IMR-90 (cell line): ENCODE data around the gene VPS13A. TPM values are rescaled to one million over a fixed set of nuclear protein-coding genes. Genes with fewer than 3 reads are reported as not detected.
A peak's percentile ranks its signal among the peaks of the same experiment; 100 is the strongest.

ENCODE experiments used
- ATAC-seq: fragments of 200-7000 bp; cut with Tn5 transposase; 2 replicates; pipeline ENCODE4 v1.9.1; 2020; ENCODE audit warnings: low read depth, mild to moderate bottlenecking, moderate library complexity
- BruUV-seq: library from RNA; stranded (reverse); fragments of 400-500 nt; replicated peaks from 2 replicates; lab custom pipeline; 2021; lab: Mats Ljungman, UMichigan
- CTCF ChIA-PET: fragments of 300-600 bp; formaldehyde crosslinking; extraction: SDS; loops from one replicate; lab custom pipeline; 2021; ENCODE audit warnings: antibody characterized with exemption; lab: Yijun Ruan, JAX
- POLR2A ChIA-PET: fragments of 300-600 bp; sonication (Branson Sonifier 250); formaldehyde crosslinking; loops from one replicate; lab custom pipeline; 2022; ENCODE audit warnings: antibody characterized with exemption; ENCODE audit not compliant: unreplicated experiment; lab: Charles Lee
- DNase-seq: peaks from one replicate; pipeline ENCODE4 v3.0.0; 2013
- H2AFZ ChIP-seq: replicated peaks from 2 replicates; pipeline ENCODE3; 2013; ENCODE audit warnings: low read length, mild to moderate bottlenecking; ENCODE audit not compliant: poor library complexity
- H2AK5ac ChIP-seq: 2 replicates; pipeline ENCODE4 v1.6.1; 2013; ENCODE audit warnings: low read depth, low read length, inconsistent platforms
- H2AK9ac ChIP-seq: replicated peaks from 2 replicates; pipeline ENCODE3; 2013; ENCODE audit warnings: mild to moderate bottlenecking, low read depth, low read length, moderate library complexity; ENCODE audit not compliant: poor library complexity
- H2BK120ac ChIP-seq: 2 replicates; pipeline ENCODE4 v1.6.1; 2013; ENCODE audit warnings: low read depth, low read length, inconsistent platforms
- H2BK15ac ChIP-seq: 3 replicates; pipeline ENCODE4 v1.6.1; 2013; ENCODE audit warnings: low read depth, low read length, inconsistent platforms
- H2BK20ac ChIP-seq: 2 replicates; pipeline ENCODE4 v1.6.1; 2013; ENCODE audit warnings: low read depth, mild to moderate bottlenecking, inconsistent platforms, low read length, moderate library complexity
- H2BK5ac ChIP-seq: 2 replicates; pipeline ENCODE4 v1.6.1; 2013; ENCODE audit warnings: mild to moderate bottlenecking, low read depth, low read length, inconsistent platforms; ENCODE audit not compliant: poor library complexity, severe bottlenecking
- H3K14ac ChIP-seq: replicated peaks from 2 replicates; pipeline ENCODE4 v1.6.1; 2013; ENCODE audit warnings: low read depth, low read length, inconsistent platforms
- H3K18ac ChIP-seq: 2 replicates; pipeline ENCODE4 v1.6.1; 2013; ENCODE audit warnings: low read depth, low read length, control low read depth
- H3K23ac ChIP-seq: 2 replicates; pipeline ENCODE4 v1.6.1; 2013; ENCODE audit warnings: low read depth, low read length, inconsistent platforms
- H3K27ac ChIP-seq: 2 replicates; pipeline ENCODE4 v1.5.1; 2013; ENCODE audit warnings: mild to moderate bottlenecking, control low read depth, low read length; ENCODE audit not compliant: insufficient read depth
- H3K27me3 ChIP-seq: 2 replicates; pipeline ENCODE4 v1.6.1; 2013; ENCODE audit warnings: low read length; ENCODE audit not compliant: control insufficient read depth, insufficient read depth
- H3K36me3 ChIP-seq: 2 replicates; pipeline ENCODE4 v1.6.1; 2013; ENCODE audit warnings: low read length, mixed read lengths; ENCODE audit not compliant: control insufficient read depth, insufficient read depth
- H3K4ac ChIP-seq: 2 replicates; pipeline ENCODE4 v1.6.1; 2013; ENCODE audit warnings: low read depth, low read length, inconsistent platforms
- H3K4me1 ChIP-seq: 2 replicates; pipeline ENCODE4 v1.6.1; 2013; ENCODE audit warnings: low read length, mixed read lengths; ENCODE audit not compliant: control insufficient read depth, insufficient read depth
- H3K4me2 ChIP-seq: 2 replicates; pipeline ENCODE4 v1.6.1; 2013; ENCODE audit warnings: low read depth, mild to moderate bottlenecking, control low read depth, low read length, moderate library complexity
- H3K4me3 ChIP-seq: 2 replicates; pipeline ENCODE4 v1.5.1; 2013; ENCODE audit warnings: low read depth, mild to moderate bottlenecking, control low read depth, low read length, moderate library complexity; ENCODE audit not compliant: insufficient read depth
- H3K56ac ChIP-seq: 2 replicates; pipeline ENCODE4 v1.6.1; 2013; ENCODE audit warnings: low read length, inconsistent platforms; ENCODE audit not compliant: insufficient read depth; ENCODE audit errors: extremely low read depth
- H3K79me1 ChIP-seq, 2 experiments: 2 replicates each; pipeline ENCODE4 v1.6.1; 2013; ENCODE audit warnings: low read length in 2 of 2, inconsistent platforms in 1 of 2, low read depth in 1 of 2
- H3K9ac ChIP-seq: 2 replicates; pipeline ENCODE4 v1.6.1; 2013; ENCODE audit warnings: low read depth, low read length, control low read depth
- H3K9me1 ChIP-seq: 2 replicates; pipeline ENCODE4 v1.6.1; 2013; ENCODE audit warnings: low read length, inconsistent platforms; ENCODE audit not compliant: insufficient read depth
- H3K9me3 ChIP-seq: 2 replicates; pipeline ENCODE4 v1.6.1; 2013; ENCODE audit warnings: low read length; ENCODE audit not compliant: control insufficient read depth, insufficient read depth
- H4K20me1 ChIP-seq: 2 replicates; pipeline ENCODE4 v1.6.1; 2013; ENCODE audit warnings: low read length, inconsistent platforms; ENCODE audit not compliant: insufficient read depth
- H4K5ac ChIP-seq: 2 replicates; pipeline ENCODE4 v1.6.1; 2013; ENCODE audit warnings: mild to moderate bottlenecking, low read depth, low read length, control low read depth
- H4K8ac ChIP-seq, 2 experiments: 2 replicates each; pipeline ENCODE4 v1.6.1; 2013; ENCODE audit warnings: low read depth in 2 of 2, low read length in 2 of 2, control low read depth in 1 of 2, inconsistent platforms in 1 of 2
- H4K91ac ChIP-seq: 2 replicates; pipeline ENCODE4 v1.6.1; 2013; ENCODE audit warnings: low read depth, low read length, inconsistent platforms; ENCODE audit not compliant: insufficient read depth
- BHLHE40 ChIP-seq: fragments of 150-350 bp; IDR thresholded peaks from 2 replicates; pipeline ENCODE4 v1.6.1; 2016; ENCODE audit warnings: mild to moderate bottlenecking, low read depth, low read length
- CHD1 ChIP-seq: IDR thresholded peaks from 2 replicates; pipeline ENCODE4 v1.6.1; 2012; ENCODE audit warnings: low read depth, low read length, improper control_type of control experiment
- CTCF ChIP-seq: conservative IDR thresholded peaks from 2 replicates; pipeline ENCODE4 v1.5.1; 2012; ENCODE audit warnings: mild to moderate bottlenecking, low read depth, low read length, improper control_type of control experiment
- FOS ChIP-seq: fragments of 150-350 bp; IDR thresholded peaks from 2 replicates; pipeline ENCODE4 v1.6.1; 2016; ENCODE audit warnings: low read depth, low read length
- POLR2A ChIP-seq: IDR thresholded peaks from 2 replicates; pipeline ENCODE4 v1.6.1; 2012; ENCODE audit warnings: mild to moderate bottlenecking, low read depth, low read length
- RAD21 ChIP-seq: IDR thresholded peaks from 2 replicates; pipeline ENCODE4 v1.6.1; 2012; ENCODE audit warnings: low read length, improper control_type of control experiment
- RCOR1 ChIP-seq: IDR thresholded peaks from 2 replicates; pipeline ENCODE4 v1.6.1; 2012; ENCODE audit warnings: mild to moderate bottlenecking, low read length, improper control_type of control experiment; ENCODE audit not compliant: insufficient replicate concordance
- RFX5 ChIP-seq: IDR thresholded peaks from 2 replicates; pipeline ENCODE4 v1.8.0; 2012; ENCODE audit warnings: low read depth, mild to moderate bottlenecking, low read length, moderate library complexity
- USF2 ChIP-seq: fragments of 150-350 bp; IDR thresholded peaks from 2 replicates; pipeline ENCODE4 v1.6.1; 2017; ENCODE audit warnings: mild to moderate bottlenecking, antibody characterized with exemption, low read length, low read depth
- WGBS, 2 experiments: methylation state at CpG; one replicate each; pipeline versions ENCODE4 v1.1.5 to v1.1.7; 2013; ENCODE audit warnings: missing lambda C conversion rate in 2 of 2; ENCODE audit not compliant: insufficient read length in 1 of 2; ENCODE audit errors: extremely low coverage in 2 of 2; 5-methylcytosine and 5-hydroxymethylcytosine counted together
- dilution Hi-C: fragments of 300-500 bp; cut with HindIII; formaldehyde crosslinking; loops from one replicate; pipeline ENCODE4 v1.14.3; 2018; ENCODE audit warnings: low sequenced_read_pairs; ENCODE audit not compliant: unreplicated experiment
- in situ Hi-C: fragments of 300-500 bp; cut with MboI; formaldehyde crosslinking; loops from 3 replicates; pipeline ENCODE4 v1.14.3; 2019; ENCODE audit warnings: low sequenced_read_pairs, inconsistent platforms, mixed read lengths
- intact Hi-C: fragments of 100-400 bp; cut with micrococcal nuclease; formaldehyde crosslinking; loops from 2 replicates; pipeline ENCODE4 v1.10.0; 2022
- polyA plus RNA-seq, 3 experiments: library from polyadenylated mRNA; depleted of rRNA; stranded (reverse); fragments of >200 nt; gene quantifications; 2 replicates each; pipeline ENCODE4 v1.2.3, GENCODE V29; 2012; ENCODE audit warnings: low replicate concordance in 1 of 3
- total RNA-seq: library from RNA; depleted of rRNA; stranded (reverse); fragments of >200 nt; gene quantifications from 2 replicates; pipeline ENCODE4 v1.2.3, GENCODE V29; 2012
- TF ChIP-seq, protein P1 (sequence below): fragments of 150-350 bp; IDR thresholded peaks from 2 replicates; pipeline ENCODE4 v1.6.1; 2016; ENCODE audit warnings: low read depth, mild to moderate bottlenecking, low read length, moderate library complexity, borderline replicate concordance

The VPS13A gene
- total and polyA plus RNA-seq, 2 of the 4 experiments (the other 2 are of a cell fraction) = 10.4 to 26.5 TPM

GRCh38 chr9:77421506-77422265 is 244.4 kb downstream of the VPS13A start:
- DNase-seq = peak; percentile 32
- no peak overlapping the region for H3K27ac ChIP-seq
- ChIA-PET POLR2A (no interaction called here), CTCF (interaction anchor here (1.6 kb wide), 1 partner anchor 12 kb away, joined by 5 read pairs; no protein-coding TSS in a partner anchor)
- no peak overlapping the region for H3K4me2 ChIP-seq
- TF ChIP-seq RCOR1 (no peak), CHD1 (no peak), USF2 (no peak), POLR2A (no peak), RFX5 (no peak), RAD21 (no peak), CTCF (no peak), BHLHE40 (no peak), FOS (no peak)
- TF ChIP-seq, protein P1, sequence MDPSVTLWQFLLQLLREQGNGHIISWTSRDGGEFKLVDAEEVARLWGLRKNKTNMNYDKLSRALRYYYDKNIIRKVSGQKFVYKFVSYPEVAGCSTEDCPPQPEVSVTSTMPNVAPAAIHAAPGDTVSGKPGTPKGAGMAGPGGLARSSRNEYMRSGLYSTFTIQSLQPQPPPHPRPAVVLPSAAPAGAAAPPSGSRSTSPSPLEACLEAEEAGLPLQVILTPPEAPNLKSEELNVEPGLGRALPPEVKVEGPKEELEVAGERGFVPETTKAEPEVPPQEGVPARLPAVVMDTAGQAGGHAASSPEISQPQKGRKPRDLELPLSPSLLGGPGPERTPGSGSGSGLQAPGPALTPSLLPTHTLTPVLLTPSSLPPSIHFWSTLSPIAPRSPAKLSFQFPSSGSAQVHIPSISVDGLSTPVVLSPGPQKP = no peak
- no peak for ATAC-seq
- H3K18ac ChIP-seq = no peak overlapping the region
- no peaks in the 10 kb centered on the region for H3K79me1 ChIP-seq
- H4K20me1 ChIP-seq = no peaks in the 10 kb centered on the region
- intact Hi-C loops = no loop called here
- H3K4me1 ChIP-seq = no peaks in the 10 kb centered on the region; the same call in 1 of the 2 replicates
- no peak overlapping the region for H2BK20ac ChIP-seq
- no peak overlapping the region for H3K9ac ChIP-seq
- no peaks in the 10 kb centered on the region for H3K27me3 ChIP-seq
- H3K4ac ChIP-seq = no peak overlapping the region
- no peaks in the 10 kb centered on the region for H3K9me3 ChIP-seq
- H4K8ac ChIP-seq = no peak overlapping the region
- dilution Hi-C loops = no loop called here
- H3K36me3 ChIP-seq = no peaks in the 10 kb centered on the region
- H2AFZ ChIP-seq = no peak overlapping the region
- H2BK15ac ChIP-seq = no peak overlapping the region
- in situ Hi-C loops = no loop called here
- no peaks in the 10 kb centered on the region for H3K9me1 ChIP-seq
- H3K23ac ChIP-seq = no peak overlapping the region
- no peak overlapping the region for H4K5ac ChIP-seq
- H4K91ac ChIP-seq = no peak overlapping the region
- no CpG with 5 or more reads among the region's 10 CpGs for WGBS, 2 experiments
- H2BK5ac ChIP-seq = no peak overlapping the region
- H3K56ac ChIP-seq = no peak overlapping the region
- no peak overlapping the region for H3K4me3 ChIP-seq
- H2AK5ac ChIP-seq = no peak overlapping the region
- no peak overlapping the region for H2AK9ac ChIP-seq
- H2BK120ac ChIP-seq = no peak overlapping the region
- no TSS peak for BruUV-seq
- H3K14ac ChIP-seq = no peak overlapping the region
